Measurements from ENCODE around the gene CD68. TPM values are rescaled to one million over a fixed set of nuclear protein-coding genes. Genes with fewer than 3 reads are reported as not detected.

The CD68 gene
- total RNA-seq, 2 donors from 2014 or later = 4.3 to 14.8 TPM

GRCh38 chr17:7577327-7578199 is 1.9 kb upstream of the CD68 start:
- H3K27ac ChIP-seq = peak overlapping the region in 1 of 4 donors; percentile 2
- H3K4me1 ChIP-seq = peaks cover 49% of the 10 kb centered on the region
- no peak for ATAC-seq
- no peaks in the 10 kb centered on the region for H3K27me3 ChIP-seq
- H3K36me3 ChIP-seq (replicated peaks in 1 of 2; ENCODE audit: insufficient read depth in 1 of 2, low read depth in 2 of 2) = peaks cover 36 to 37% of the 10 kb centered on the region in 2 donors
- intact Hi-C loops (cut with DNase I) = no loop called here
- H3K9me3 ChIP-seq = no peaks in the 10 kb centered on the region
- TF ChIP-seq CTCF (IDR thresholded peaks at IDR 0.05) = no peak
- no peak for TF ChIP-seq POLR2A (IDR thresholded peaks at IDR 0.05)
- no peak for DNase-seq
- 80 to 82% methylated on average over 14 to 17 of the region's 17 CpGs for WGBS, 2 donors
- no peak overlapping the region for H3K4me3 ChIP-seq

DNA sequence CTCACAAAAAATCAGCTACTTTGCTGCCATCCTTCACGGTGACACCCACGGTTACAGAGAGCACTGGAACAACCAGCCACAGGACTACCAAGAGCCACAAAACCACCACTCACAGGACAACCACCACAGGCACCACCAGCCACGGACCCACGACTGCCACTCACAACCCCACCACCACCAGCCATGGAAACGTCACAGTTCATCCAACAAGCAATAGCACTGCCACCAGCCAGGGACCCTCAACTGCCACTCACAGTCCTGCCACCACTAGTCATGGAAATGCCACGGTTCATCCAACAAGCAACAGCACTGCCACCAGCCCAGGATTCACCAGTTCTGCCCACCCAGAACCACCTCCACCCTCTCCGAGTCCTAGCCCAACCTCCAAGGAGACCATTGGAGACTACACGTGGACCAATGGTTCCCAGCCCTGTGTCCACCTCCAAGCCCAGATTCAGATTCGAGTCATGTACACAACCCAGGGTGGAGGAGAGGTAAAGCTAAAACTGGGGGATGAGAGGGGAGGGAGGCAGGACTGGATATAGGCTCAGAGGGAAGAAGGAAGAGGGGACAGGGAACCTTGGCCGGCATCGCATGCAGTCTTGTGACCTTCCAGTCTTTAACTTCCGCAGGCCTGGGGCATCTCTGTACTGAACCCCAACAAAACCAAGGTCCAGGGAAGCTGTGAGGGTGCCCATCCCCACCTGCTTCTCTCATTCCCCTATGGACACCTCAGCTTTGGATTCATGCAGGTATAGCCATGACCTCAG is 581 bp downstream of the CD68 start:
- Histone ChIP-seq H3K9me3 (no peaks in the 10 kb centered on the region), H3K27me3 (no peaks in the 10 kb centered on the region), H3K4me1 (peaks cover 55% of the 10 kb centered on the region), H3K4me3 (no peak overlapping the region), H3K27ac (peak overlapping the region; percentile 55 to 84 (median 72)), H3K36me3 (replicated peaks in 1 of 2; ENCODE audit: insufficient read depth in 1 of 2, low read depth in 2 of 2) (peaks cover 28 to 31% of the 10 kb centered on the region in 2 donors)
- 50 to 61% methylated on average over 7 to 12 of the region's 12 CpGs for WGBS, 2 donors
- TF ChIP-seq CTCF (IDR thresholded peaks at IDR 0.05) (no peak), POLR2A (IDR thresholded peaks at IDR 0.05) (no peak)
- DNase-seq (peak in 1 of 4 donors; percentile 31), ATAC-seq (no peak)
- intact Hi-C loops (cut with DNase I) = no loop called here

DNA sequence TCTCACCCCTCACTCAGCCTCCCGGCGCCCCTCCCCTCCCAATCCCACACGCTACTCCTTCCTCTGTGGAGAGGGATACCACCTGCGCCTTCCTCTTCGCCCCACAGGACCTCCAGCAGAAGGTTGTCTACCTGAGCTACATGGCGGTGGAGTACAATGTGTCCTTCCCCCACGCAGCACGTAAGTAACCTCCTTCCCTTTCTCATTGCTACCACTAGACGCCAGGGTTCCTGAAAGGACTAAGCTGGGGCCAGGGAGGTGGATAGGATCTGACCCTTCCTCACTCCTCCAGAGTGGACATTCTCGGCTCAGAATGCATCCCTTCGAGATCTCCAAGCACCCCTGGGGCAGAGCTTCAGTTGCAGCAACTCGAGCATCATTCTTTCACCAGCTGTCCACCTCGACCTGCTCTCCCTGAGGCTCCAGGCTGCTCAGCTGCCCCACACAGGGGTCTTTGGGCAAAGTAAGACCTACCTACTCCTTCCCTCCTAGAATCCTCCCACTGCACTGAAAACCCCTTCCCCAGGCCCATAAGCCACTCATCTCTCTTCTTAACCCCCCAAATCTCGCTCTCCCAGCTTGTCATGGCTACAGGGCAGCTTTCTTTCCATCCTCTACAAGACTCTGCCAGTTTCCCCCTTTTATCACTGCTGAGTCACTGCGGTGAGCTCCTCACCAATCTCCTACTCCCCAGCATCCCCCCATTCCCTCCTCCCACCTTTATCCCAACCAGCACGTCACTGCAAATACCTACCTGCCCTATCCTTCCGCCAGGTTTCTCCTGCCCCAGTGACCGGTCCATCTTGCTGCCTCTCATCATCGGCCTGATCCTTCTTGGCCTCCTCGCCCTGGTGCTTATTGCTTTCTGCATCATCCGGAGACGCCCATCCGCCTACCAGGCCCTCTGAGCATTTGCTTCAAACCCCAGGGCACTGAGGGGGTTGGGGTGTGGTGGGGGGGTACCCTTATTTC is 1.5 kb downstream of the CD68 start:
- TF ChIP-seq CTCF (IDR thresholded peaks at IDR 0.05) (no peak), POLR2A (IDR thresholded peaks at IDR 0.05) (no peak)
- WGBS, 2 donors = 73 to 84% methylated on average over 23 of the region's 23 CpGs
- peak overlapping the region in 3 of 4 donors; percentile 64 to 84 (median 79) for H3K27ac ChIP-seq
- no peak for ATAC-seq
- H3K4me1 ChIP-seq = peaks cover 52% of the 10 kb centered on the region
- no peaks in the 10 kb centered on the region for H3K27me3 ChIP-seq
- H3K4me3 ChIP-seq = no peak overlapping the region
- intact Hi-C loops (cut with DNase I) = no loop called here
- peaks cover 22 to 23% of the 10 kb centered on the region in 2 donors for H3K36me3 ChIP-seq (replicated peaks in 1 of 2; ENCODE audit: insufficient read depth in 1 of 2, low read depth in 2 of 2)
- no peaks in the 10 kb centered on the region for H3K9me3 ChIP-seq
- no peak for DNase-seq

GRCh38 chr17:7582396-7583252 is 3.2 kb downstream of the CD68 start:
- DNase-seq = peak in 2 of 4 donors; percentile 15 to 36
- intact Hi-C loops (cut with DNase I) = no loop called here
- peaks cover 49% of the 10 kb centered on the region for H3K4me1 ChIP-seq

More at GRCh38 chr17:7582396-7583252, 3.2 kb downstream of the CD68 start:
- no peaks in the 10 kb centered on the region for H3K27me3 ChIP-seq
- H3K4me3 ChIP-seq = no peak overlapping the region
- WGBS, 2 donors = 45 to 79% methylated on average over 4 to 33 of the region's 36 CpGs
- ATAC-seq = no peak
- TF ChIP-seq POLR2A (IDR thresholded peaks at IDR 0.05) = no peak
- no peak for TF ChIP-seq CTCF (IDR thresholded peaks at IDR 0.05)
- peak overlapping the region; percentile 84 to 96 (median 94) for H3K27ac ChIP-seq
- H3K9me3 ChIP-seq = no peaks in the 10 kb centered on the region
- peaks cover 7 to 9% of the 10 kb centered on the region in 2 donors for H3K36me3 ChIP-seq (replicated peaks in 1 of 2; ENCODE audit: insufficient read depth in 1 of 2, low read depth in 2 of 2)
